Ishikawa (cell line): ENCODE data around the gene INCENP.

ENCODE experiments used
- CEBPB ChIP-seq: IDR thresholded peaks from 2 replicates; pipeline ENCODE4 v1.6.1; 2012
- CREB1 ChIP-seq: IDR thresholded peaks from 2 replicates; pipeline ENCODE4 v1.6.1; 2012; ENCODE audit warnings: low read depth
- EGR1 ChIP-seq: IDR thresholded peaks from 2 replicates; pipeline ENCODE4 v1.6.1; 2012
- EP300 ChIP-seq: IDR thresholded peaks from 2 replicates; pipeline ENCODE4 v1.6.1; 2012; ENCODE audit warnings: borderline replicate concordance
- FOXM1 ChIP-seq: IDR thresholded peaks from 2 replicates; pipeline ENCODE4 v1.6.1; 2012; ENCODE audit warnings: low read depth, borderline replicate concordance
- MAX ChIP-seq: IDR thresholded peaks from 2 replicates; pipeline ENCODE4 v1.6.1; 2012
- NFIC ChIP-seq: IDR thresholded peaks from 2 replicates; pipeline ENCODE4 v1.6.1; 2012
- RAD21 ChIP-seq: IDR thresholded peaks from 2 replicates; pipeline ENCODE4 v1.6.1; 2012; ENCODE audit warnings: low read depth
- REST ChIP-seq: IDR thresholded peaks from 2 replicates; pipeline ENCODE4 v1.6.1; 2012; ENCODE audit warnings: low read depth, mild to moderate bottlenecking
- TAF1 ChIP-seq: IDR thresholded peaks from 2 replicates; pipeline ENCODE4 v1.6.1; 2012; ENCODE audit warnings: low read depth, mild to moderate bottlenecking
- TCF12 ChIP-seq: IDR thresholded peaks from 2 replicates; pipeline ENCODE4 v1.6.1; 2012; ENCODE audit warnings: low read depth
- TEAD4 ChIP-seq: IDR thresholded peaks from 2 replicates; pipeline ENCODE4 v1.6.1; 2012
- USF1 ChIP-seq: IDR thresholded peaks from 2 replicates; pipeline ENCODE4 v1.6.1; 2012
- YY1 ChIP-seq: IDR thresholded peaks from 2 replicates; pipeline ENCODE4 v1.6.1; 2012; ENCODE audit warnings: low read depth
- ZBTB7A ChIP-seq: IDR thresholded peaks from 2 replicates; pipeline ENCODE4 v1.6.1; 2012; ENCODE audit warnings: low read depth

The INCENP gene

GRCh38 chr11:62131170-62131464, 7.3 kb downstream of the INCENP start:
- TF ChIP-seq TCF12 (no peak), TAF1 (no peak), ZBTB7A (no peak), YY1 (no peak), CREB1 (no peak), MAX (no peak), NFIC (no peak), EP300 (no peak), USF1 (no peak)

GRCh38 chr11:62132191-62132590, 8.4 kb downstream of the INCENP start:
- TF ChIP-seq FOXM1 (no peak), TAF1 (no peak), NFIC (no peak), TEAD4 (no peak), MAX (no peak), CREB1 (no peak), USF1 (no peak), REST (no peak), TCF12 (no peak), EP300 (no peak), ZBTB7A (no peak), YY1 (no peak), EGR1 (no peak), RAD21 (no peak), CEBPB (no peak)

- TF ChIP-seq NFIC = no peak
- TF ChIP-seq RAD21 = no peak
- no peak for TF ChIP-seq TCF12
- no peak for TF ChIP-seq TEAD4
- no peak for TF ChIP-seq CEBPB
- TF ChIP-seq EGR1 = no peak
- no peak for TF ChIP-seq MAX
- no peak for TF ChIP-seq ZBTB7A
Observed at GRCh38 chr11:62132689-62133293, 9.0 kb downstream of the INCENP start.

- TF ChIP-seq TCF12 = no peak
- TF ChIP-seq USF1 = no peak
- TF ChIP-seq RAD21 = no peak
- no peak for TF ChIP-seq EGR1
- no peak for TF ChIP-seq CREB1
- no peak for TF ChIP-seq NFIC
- TF ChIP-seq TEAD4 = no peak
- TF ChIP-seq EP300 = no peak
- no peak for TF ChIP-seq CEBPB
- TF ChIP-seq MAX = no peak
- TF ChIP-seq ZBTB7A = no peak
- TF ChIP-seq REST = no peak
- TF ChIP-seq YY1 = no peak
- TF ChIP-seq TAF1 = no peak
- TF ChIP-seq FOXM1 = no peak
Observed at GRCh38 chr11:62133328-62134065, 9.7 kb downstream of the INCENP start.
